ENCODE data around the gene AKR1C3. TPM values are rescaled to one million over a fixed set of nuclear protein-coding genes. Genes with fewer than 3 reads are reported as not detected.

The AKR1C3 gene
- polyA plus RNA-seq, 4 donors = 10.9 to 869 (median 449) TPM

GRCh38 chr10:5148678-5149032 is 54.4 kb downstream of the AKR1C3 start:
- peaks cover 0 to 22% of the 10 kb centered on the region in 2 donors for H3K9me3 ChIP-seq (ENCODE audit: control insufficient read depth in 2 of 2, insufficient read depth in 1 of 2, low read depth in 1 of 2, low read length in 1 of 2)
- 12 to 55% (median 38%) methylated on average over 1 of the region's 1 CpG for WGBS, 3 donors
- peak overlapping the region in 2 of 3 donors; percentile 16 to 55 for H3K27ac ChIP-seq (ENCODE audit: low read depth in 1 of 3, low read length in 2 of 3)
- H3K27me3 ChIP-seq (ENCODE audit: control insufficient read depth in 3 of 3, insufficient read depth in 3 of 3, low read length in 3 of 3) = no peaks in the 10 kb centered on the region
- FAIRE-seq (no peak), DNase-seq (peak in 1 of 2 donors; percentile 10)
- peaks cover 0 to 19% (median 0%) of the 10 kb centered on the region in 3 donors for H3K4me1 ChIP-seq (ENCODE audit: control insufficient read depth in 3 of 3, insufficient read depth in 2 of 3, low read depth in 1 of 3, low read length in 2 of 3)
- no peak overlapping the region for H3K4me3 ChIP-seq (ENCODE audit: low read depth in 1 of 3, low read length in 3 of 3)
- no peaks in the 10 kb centered on the region for H3K36me3 ChIP-seq (ENCODE audit: control insufficient read depth in 3 of 3, insufficient read depth in 2 of 3, low read depth in 1 of 3, low read length in 3 of 3)

- no peaks in the 10 kb centered on the region for H3K36me3 ChIP-seq (ENCODE audit: control insufficient read depth in 3 of 3, insufficient read depth in 2 of 3, low read depth in 1 of 3, low read length in 3 of 3)
- no peak overlapping the region for H3K27ac ChIP-seq (ENCODE audit: low read depth in 1 of 3, low read length in 2 of 3)
- WGBS, 3 donors = 94 to 96% (median 95%) methylated on average over 3 of the region's 3 CpGs
- peaks cover 0 to 19% (median 0%) of the 10 kb centered on the region in 3 donors for H3K4me1 ChIP-seq (ENCODE audit: control insufficient read depth in 3 of 3, insufficient read depth in 2 of 3, low read depth in 1 of 3, low read length in 2 of 3)
- H3K4me3 ChIP-seq (ENCODE audit: low read depth in 1 of 3, low read length in 3 of 3) = no peak overlapping the region
- no peak for FAIRE-seq
- H3K27me3 ChIP-seq (ENCODE audit: control insufficient read depth in 3 of 3, insufficient read depth in 3 of 3, low read length in 3 of 3) = no peaks in the 10 kb centered on the region
- no peak for DNase-seq
- peaks cover 0 to 22% of the 10 kb centered on the region in 2 donors for H3K9me3 ChIP-seq (ENCODE audit: control insufficient read depth in 2 of 2, insufficient read depth in 1 of 2, low read depth in 1 of 2, low read length in 1 of 2)
These were observed 56.9 kb downstream of the AKR1C3 start for GRCh38 chr10:5151076-5151475.

DNA sequence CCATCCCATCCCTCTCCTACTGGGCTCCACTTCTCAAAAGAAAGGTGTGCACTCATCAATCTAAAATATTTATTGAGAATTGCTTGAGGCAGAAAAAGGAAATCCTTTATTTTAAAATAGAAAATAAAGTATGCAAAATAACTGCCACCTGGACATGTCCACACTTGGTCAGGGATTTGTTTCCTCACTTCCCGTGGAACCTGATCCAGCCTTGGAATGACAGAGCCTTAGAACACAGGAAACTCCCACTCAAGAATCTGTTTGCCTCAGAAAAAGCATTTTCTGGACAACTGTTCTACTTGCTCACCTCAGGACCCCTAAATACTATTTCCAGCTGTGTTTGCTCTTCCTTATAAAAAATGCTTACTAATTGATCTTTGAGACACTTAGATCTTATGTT is 61.7 kb downstream of the AKR1C3 start:
- H3K27ac ChIP-seq (ENCODE audit: low read depth in 1 of 3, low read length in 2 of 3) = no peak overlapping the region
- no peak overlapping the region for H3K4me3 ChIP-seq (ENCODE audit: low read depth in 1 of 3, low read length in 3 of 3)
- no peaks in the 10 kb centered on the region for H3K27me3 ChIP-seq (ENCODE audit: control insufficient read depth in 3 of 3, insufficient read depth in 3 of 3, low read length in 3 of 3)
- H3K36me3 ChIP-seq (ENCODE audit: control insufficient read depth in 3 of 3, insufficient read depth in 2 of 3, low read depth in 1 of 3, low read length in 3 of 3) = no peaks in the 10 kb centered on the region
- DNase-seq (no peak), FAIRE-seq (no peak)
- no peaks in the 10 kb centered on the region for H3K4me1 ChIP-seq (ENCODE audit: control insufficient read depth in 3 of 3, insufficient read depth in 2 of 3, low read depth in 1 of 3, low read length in 2 of 3)
- WGBS, 3 donors = 21 to 64% (median 54%) methylated on average over 1 of the region's 1 CpG
- H3K9me3 ChIP-seq (ENCODE audit: control insufficient read depth in 2 of 2, insufficient read depth in 1 of 2, low read depth in 1 of 2, low read length in 1 of 2) = peaks cover 0 to 16% of the 10 kb centered on the region in 2 donors

Other genes starting within 250 kb of the AKR1C3 start
- 10 to 100 TPM; 10.8 to 68.0 (median 24.9) TPM for gene AKR1C1, start 131.0 kb upstream of the AKR1C3 start, polyA plus RNA-seq
- gene AKR1C2, start 90.6 kb upstream of the AKR1C3 start, polyA plus RNA-seq = 10 to 100 TPM in 2 of 4 donors, 1 to 10 TPM in 2; 5.4 to 97.3 (median 27.8) TPM
- gene AKR1C8, start 90.7 kb downstream of the AKR1C3 start, polyA plus RNA-seq = under 1 TPM in 1 of 4 donors, not detected in 3; 0.06 TPM
- gene AKR1C4, start 102.4 kb downstream of the AKR1C3 start, polyA plus RNA-seq = 1 to 10 TPM in 3 of 4 donors, under 1 TPM in 1; 0.12 to 2.2 (median 2.0) TPM